ENCODE measurements around the gene FAM199X. TPM values are rescaled to one million over a fixed set of nuclear protein-coding genes. Genes with fewer than 3 reads are reported as not detected.

Gene FAM199X
- total and polyA plus RNA-seq, 2 of the 8 experiments (the other 6 are each of a cell fraction or from before 2014, with no cell fraction given) = 3.1 to 14.9 TPM

DNA sequence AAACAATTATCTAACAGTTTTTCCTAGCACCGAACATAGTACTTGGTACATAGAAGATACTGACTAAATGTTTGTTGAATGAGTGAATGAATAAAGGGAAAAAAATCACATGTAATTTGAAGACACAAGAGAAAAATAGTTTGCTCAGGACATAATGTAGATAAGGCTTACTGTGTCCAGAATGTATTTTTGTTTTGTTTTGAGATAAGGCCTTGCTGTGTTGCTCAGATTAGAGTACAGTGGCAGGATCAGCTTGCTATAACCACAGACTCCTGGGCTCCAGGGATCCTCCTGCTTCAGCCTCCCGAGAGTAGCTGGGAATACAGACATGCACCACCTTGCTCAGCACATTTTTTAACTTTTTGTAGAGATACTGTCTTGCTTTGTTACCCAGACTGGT, 6.5 kb downstream of the FAM199X start:
- Histone ChIP-seq H3K9ac (replicated peaks in 1 of 4; ENCODE audit: extremely low read depth in 1 of 4, low read depth in 3 of 4, low read length in 3 of 4) (no peak overlapping the region), H3K36me3 (ENCODE audit: control insufficient read depth in 2 of 4, insufficient read depth in 4 of 4, low read length in 3 of 4) (no peaks in the 10 kb centered on the region; a peak in 1 of 8 replicates), H3K79me1 (ENCODE audit: low read depth, low read length) (no peaks in the 10 kb centered on the region), H2AK5ac (ENCODE audit: low read depth, low read length) (no peak overlapping the region), H3K23ac (ENCODE audit: insufficient read length) (no peak overlapping the region), H2BK5ac (ENCODE audit: low read depth, low read length) (no peak overlapping the region), H3K14ac (ENCODE audit: insufficient read length) (no peak overlapping the region), H4K8ac (ENCODE audit: extremely low read depth, insufficient read depth, low read length) (no peak overlapping the region), H2AFZ (ENCODE audit: low read length) (no peak overlapping the region), H4K20me1 (replicated peaks in 1 of 2; ENCODE audit: control insufficient read depth in 1 of 2, insufficient read depth in 2 of 2, low read length in 2 of 2) (no peaks in the 10 kb centered on the region), H3K23me2 (ENCODE audit: low read depth, low read length) (no peaks in the 10 kb centered on the region), H2BK20ac (ENCODE audit: low read length) (no peak overlapping the region), H3K4me3 (ENCODE audit: extremely low read depth in 1 of 4, insufficient read depth in 2 of 4, low read depth in 3 of 4, low read length in 4 of 4) (no peak overlapping the region), H2BK15ac (ENCODE audit: low read length) (no peak overlapping the region), H3K79me2 (ENCODE audit: control insufficient read depth in 1 of 2, insufficient read depth in 2 of 2, low read length in 2 of 2) (peaks cover 0 to 16% of the 10 kb centered on the region in 2 experiments; a peak in 2 of 4 replicates), H4K91ac (replicated peaks; ENCODE audit: insufficient read length, low read length) (no peak overlapping the region), H2BK12ac (ENCODE audit: low read depth, low read length) (no peak overlapping the region), H3K4me1 (replicated peaks in 1 of 4; ENCODE audit: control insufficient read depth in 3 of 4, insufficient read depth in 4 of 4, low read length in 3 of 4) (no peaks in the 10 kb centered on the region), H3K56ac (replicated peaks; ENCODE audit: insufficient read length, low read depth, low read length) (no peak overlapping the region), H3K4me2 (ENCODE audit: insufficient read depth in 1 of 2, low read depth in 2 of 2, low read length in 2 of 2) (no peak overlapping the region), H3K9me3 (ENCODE audit: insufficient read depth in 2 of 2, low read depth in 1 of 2, low read length in 1 of 2) (no peaks in the 10 kb centered on the region), H3K18ac (ENCODE audit: extremely low read depth, low read length) (no peak overlapping the region), H3K27me3 (replicated peaks in 1 of 4; ENCODE audit: control insufficient read depth in 3 of 4, extremely low read depth in 1 of 4, insufficient read depth in 3 of 4, low read length in 3 of 4) (no peaks in the 10 kb centered on the region), H2BK120ac (replicated peaks; ENCODE audit: low read depth, low read length) (no peak overlapping the region), H3K4ac (replicated peaks; ENCODE audit: insufficient read length, low read depth, low read length) (no peak overlapping the region), H4K5ac (ENCODE audit: insufficient read length, low read depth, low read length) (no peak overlapping the region), H3K27ac (ENCODE audit: low read depth, low read length) (no peak overlapping the region)
- POLR2A ChIA-PET (ENCODE audit: partially characterized antibody) = no interaction called here
- WGBS, 2 experiments (ENCODE audit: extremely low coverage in 1 of 2, insufficient coverage in 1 of 2, insufficient read length in 1 of 2, insufficient replicate concordance in 2 of 2, low coverage in 1 of 2, low lambda C conversion rate in 2 of 2, missing lambda C conversion rate in 1 of 2) = 90% methylated on average over 2 of the region's 2 CpGs; no CpG with 5 or more reads in 1 of the 2 experiments
- no peak for DNase-seq (ENCODE audit: low read depth in 1 of 2, low spot score in 2 of 2)
- CTCF ChIA-PET (ENCODE audit: partially characterized antibody) = no interaction called here
- no peak for FAIRE-seq
- TF ChIP-seq POU5F1 (IDR thresholded peaks at IDR 0.05; ENCODE audit: low read depth, low read length) = no peak
- TF ChIP-seq CBX8 (IDR thresholded peaks at IDR 0.05; ENCODE audit: borderline replicate concordance, low read depth, low read length) = no peak
- TF ChIP-seq, protein P1, sequence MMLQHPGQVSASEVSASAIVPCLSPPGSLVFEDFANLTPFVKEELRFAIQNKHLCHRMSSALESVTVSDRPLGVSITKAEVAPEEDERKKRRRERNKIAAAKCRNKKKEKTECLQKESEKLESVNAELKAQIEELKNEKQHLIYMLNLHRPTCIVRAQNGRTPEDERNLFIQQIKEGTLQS (IDR thresholded peaks at IDR 0.05; ENCODE audit: insufficient read depth, low read depth, low read length) = no peak
- TF ChIP-seq, protein P2, sequence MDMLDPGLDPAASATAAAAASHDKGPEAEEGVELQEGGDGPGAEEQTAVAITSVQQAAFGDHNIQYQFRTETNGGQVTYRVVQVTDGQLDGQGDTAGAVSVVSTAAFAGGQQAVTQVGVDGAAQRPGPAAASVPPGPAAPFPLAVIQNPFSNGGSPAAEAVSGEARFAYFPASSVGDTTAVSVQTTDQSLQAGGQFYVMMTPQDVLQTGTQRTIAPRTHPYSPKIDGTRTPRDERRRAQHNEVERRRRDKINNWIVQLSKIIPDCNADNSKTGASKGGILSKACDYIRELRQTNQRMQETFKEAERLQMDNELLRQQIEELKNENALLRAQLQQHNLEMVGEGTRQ (IDR thresholded peaks at IDR 0.05; ENCODE audit: low read length) = no peak
- TF ChIP-seq TEAD4 (IDR thresholded peaks at IDR 0.05; ENCODE audit: low read depth, low read length) = no peak
- TF ChIP-seq CHD1 (IDR thresholded peaks at IDR 0.05; ENCODE audit: low read depth, low read length) = no peak
- TF ChIP-seq BACH1 (IDR thresholded peaks at IDR 0.05; ENCODE audit: low read length) = no peak
- TF ChIP-seq YY1 (IDR thresholded peaks at IDR 0.05; ENCODE audit: low read depth, low read length) = no peak
- no peak for TF ChIP-seq KDM5A (IDR thresholded peaks at IDR 0.05; ENCODE audit: low read length)
- TF ChIP-seq, protein P3, sequence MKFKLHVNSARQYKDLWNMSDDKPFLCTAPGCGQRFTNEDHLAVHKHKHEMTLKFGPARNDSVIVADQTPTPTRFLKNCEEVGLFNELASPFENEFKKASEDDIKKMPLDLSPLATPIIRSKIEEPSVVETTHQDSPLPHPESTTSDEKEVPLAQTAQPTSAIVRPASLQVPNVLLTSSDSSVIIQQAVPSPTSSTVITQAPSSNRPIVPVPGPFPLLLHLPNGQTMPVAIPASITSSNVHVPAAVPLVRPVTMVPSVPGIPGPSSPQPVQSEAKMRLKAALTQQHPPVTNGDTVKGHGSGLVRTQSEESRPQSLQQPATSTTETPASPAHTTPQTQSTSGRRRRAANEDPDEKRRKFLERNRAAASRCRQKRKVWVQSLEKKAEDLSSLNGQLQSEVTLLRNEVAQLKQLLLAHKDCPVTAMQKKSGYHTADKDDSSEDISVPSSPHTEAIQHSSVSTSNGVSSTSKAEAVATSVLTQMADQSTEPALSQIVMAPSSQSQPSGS (IDR thresholded peaks at IDR 0.05; ENCODE audit: low read length) = no peak
- no peak for TF ChIP-seq RBBP5 (IDR thresholded peaks at IDR 0.05; ENCODE audit: borderline replicate concordance, low read depth, low read length)

All from H1 (cell line).